NCI-H345 (cell line): Measurements from ENCODE around the gene SSTR4.

Source experiments
- DNase-seq: peaks from one replicate; lab custom pipeline; 2025; lab: John Stamatoyannopoulos, UW

The SSTR4 gene

DNA sequence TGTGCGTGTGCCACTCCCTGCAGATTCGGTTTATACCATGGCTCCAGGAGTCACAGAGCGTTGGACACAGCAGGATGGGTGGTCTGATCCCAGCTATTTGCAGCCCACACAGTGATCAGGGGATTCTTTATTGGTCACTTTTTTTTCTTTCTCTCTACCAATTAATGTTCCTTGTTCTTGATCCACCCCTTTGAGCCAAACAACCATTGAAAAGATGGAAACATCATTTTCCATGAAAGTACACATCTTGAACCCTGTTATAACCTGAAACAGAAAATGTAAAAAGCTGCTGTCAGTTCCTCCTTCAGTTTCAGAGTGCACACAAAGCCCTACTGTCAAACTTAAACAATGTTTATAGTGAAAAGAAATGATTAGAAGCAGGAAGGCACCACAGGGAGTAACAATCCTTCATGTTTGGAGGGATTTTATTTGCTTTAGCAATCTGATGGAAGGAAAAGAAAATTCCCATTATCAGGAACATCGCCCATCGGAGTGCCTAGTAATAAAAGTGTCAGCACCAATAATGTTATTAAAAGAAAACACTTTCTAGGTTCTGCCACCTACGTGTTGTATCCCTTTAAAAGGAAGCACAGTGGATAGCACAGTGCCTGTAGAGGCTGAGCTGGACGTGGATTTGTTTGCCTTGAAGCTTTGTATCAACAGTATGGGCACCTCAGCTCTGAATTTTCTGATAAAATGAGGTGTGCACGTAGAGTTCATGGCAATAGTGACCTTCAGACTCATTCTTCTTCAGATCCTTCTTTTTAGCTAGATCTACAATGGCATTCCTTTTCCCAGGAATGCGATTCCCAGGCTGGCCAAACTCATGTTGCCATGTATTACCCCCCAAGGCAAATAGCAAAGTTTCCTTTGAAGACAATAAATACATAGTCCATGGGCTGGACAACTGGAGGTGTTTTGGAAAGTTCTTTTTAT is 30.4 kb downstream of the SSTR4 start:
- DNase-seq = no peak

- no peak for DNase-seq
These were observed 31.7 kb downstream of the SSTR4 start for GRCh38 chr20:23066772-23067171.

DNA sequence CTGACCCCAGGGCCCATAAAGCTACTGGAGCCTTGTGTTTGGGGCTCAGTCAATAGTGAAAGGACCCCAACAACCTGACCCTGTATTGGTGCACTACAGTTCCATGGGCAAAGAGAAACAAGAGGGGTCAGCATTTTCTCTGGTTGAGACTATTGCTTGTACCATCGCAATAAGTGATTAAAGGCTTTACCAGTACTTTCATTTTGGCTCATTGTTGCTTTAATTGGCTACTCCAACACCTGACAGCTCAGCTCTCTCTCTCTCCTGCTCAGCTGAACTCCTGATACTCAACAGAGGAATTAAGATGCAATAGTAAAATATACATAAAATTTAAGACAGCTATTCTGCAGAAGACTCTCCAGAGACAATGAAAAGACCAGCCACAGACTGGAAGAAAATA is 33.2 kb downstream of the SSTR4 start:
- no peak for DNase-seq

GRCh38 chr20:23069108-23069507 is 34.0 kb downstream of the SSTR4 start:
- no peak for DNase-seq

GRCh38 chr20:23071398-23071797 is 36.3 kb downstream of the SSTR4 start:
- DNase-seq = no peak

GRCh38 chr20:23071996-23072395 is 36.9 kb downstream of the SSTR4 start:
- DNase-seq = no peak

DNA sequence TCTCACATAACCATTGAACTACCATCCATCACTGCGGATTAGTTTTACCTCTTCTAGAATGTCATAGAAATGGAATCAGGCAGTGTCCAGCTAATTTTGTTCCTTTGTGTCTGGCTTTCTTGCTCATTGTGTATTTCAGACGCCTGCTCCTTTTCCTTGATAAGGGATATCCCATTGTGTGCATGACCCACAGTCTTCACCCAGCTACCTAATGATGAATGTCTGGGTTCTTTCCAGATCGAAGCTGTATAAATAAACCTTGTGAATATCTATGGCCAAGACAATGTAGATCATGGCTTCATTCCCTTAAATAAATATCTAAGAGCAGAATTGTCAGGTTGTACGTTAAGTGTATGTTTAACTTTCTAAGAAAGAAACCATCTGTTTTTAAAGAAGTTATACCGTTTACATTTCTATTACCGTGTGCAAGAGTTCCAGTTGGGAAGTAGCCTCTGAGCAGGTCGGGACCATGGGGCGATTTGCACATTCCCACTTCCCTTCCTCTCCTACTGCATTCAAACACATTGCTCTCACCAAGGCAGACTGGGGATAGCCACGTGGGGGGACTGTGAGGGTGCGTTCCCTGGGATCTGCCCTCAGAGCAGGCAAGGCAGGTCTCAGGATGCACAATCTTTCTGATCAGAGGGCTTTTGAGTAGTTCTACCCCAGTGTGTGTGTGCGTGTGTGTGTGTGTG is 37.9 kb downstream of the SSTR4 start:
- DNase-seq = no peak

DNA sequence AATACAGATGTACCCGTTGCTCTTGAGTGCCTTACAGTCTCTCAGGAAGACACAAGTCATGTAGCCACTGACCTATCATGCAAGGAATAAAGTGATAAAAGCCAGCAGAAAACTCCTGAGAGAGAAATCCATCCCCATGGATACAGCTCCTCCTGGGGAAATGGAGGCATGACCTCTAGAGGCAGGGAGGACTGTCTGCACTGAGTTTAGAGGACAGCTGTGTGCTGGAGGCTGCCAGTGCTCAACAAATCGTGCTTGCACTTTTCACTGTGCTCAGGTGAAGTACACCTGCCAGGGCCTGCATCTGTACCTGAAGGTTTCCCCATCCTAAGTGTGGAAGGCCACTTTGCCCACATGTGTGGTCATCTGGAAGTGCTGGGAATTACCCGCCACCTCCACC is 38.9 kb downstream of the SSTR4 start:
- no peak for DNase-seq

GRCh38 chr20:23077277-23077676 is 42.2 kb downstream of the SSTR4 start:
- DNase-seq = no peak

GRCh38 chr20:23078351-23079015 is 43.4 kb downstream of the SSTR4 start:
- no peak for DNase-seq

DNA sequence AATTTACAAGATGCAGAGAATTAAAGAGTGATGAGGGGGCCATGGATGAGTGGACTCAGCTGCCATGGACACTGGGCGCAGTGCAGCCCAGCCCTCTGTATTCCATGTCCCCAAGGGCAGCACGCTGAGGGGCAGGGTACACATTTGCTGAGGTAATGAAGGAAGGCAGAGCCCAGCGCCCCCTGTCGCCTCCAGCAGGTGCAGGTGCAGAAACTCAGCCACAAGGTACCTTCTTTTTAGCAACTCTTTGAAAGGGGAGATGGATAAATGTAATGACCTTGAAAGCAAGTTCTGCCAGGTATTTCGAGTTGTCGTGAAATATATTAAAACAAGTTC is 43.9 kb downstream of the SSTR4 start:
- no peak for DNase-seq

DNA sequence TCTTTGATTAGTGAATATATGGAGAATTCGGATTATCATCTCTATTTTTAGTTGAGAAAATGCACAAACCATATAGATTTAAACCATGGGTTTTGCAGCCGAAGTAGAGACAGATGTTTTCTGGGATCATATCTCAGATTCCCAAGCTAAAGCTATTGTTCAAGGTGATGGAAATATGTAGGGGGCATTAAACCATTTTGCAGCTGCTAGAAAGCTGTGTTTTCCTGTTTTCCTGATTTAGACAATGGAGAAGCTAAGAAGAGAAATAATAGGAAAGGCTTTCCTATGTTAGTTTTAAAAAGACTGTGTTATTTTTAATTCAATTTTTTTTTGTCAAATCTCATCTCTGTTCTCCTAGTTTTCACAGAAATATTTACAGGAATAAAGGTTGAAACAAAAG is 44.8 kb downstream of the SSTR4 start:
- no peak for DNase-seq

DNA sequence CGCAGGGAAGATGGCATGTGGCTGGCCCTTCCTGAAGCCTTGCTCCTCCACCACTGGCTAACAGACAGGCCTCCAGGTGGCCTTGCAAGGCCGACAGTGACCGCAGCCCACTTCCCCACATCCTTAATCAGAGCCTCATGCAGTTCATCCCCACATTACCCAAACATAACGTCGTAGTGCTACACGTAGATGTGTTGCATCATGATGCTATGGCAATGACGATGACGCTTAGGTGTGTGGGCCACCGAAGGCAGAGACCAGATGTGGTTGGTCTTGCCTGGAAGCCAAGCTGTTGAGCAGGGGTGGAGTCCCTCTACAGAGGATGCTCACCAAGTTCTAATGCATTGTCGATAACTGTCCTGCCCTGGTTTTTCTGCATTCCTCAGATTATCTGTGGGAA is 45.4 kb downstream of the SSTR4 start:
- DNase-seq = no peak

DNA sequence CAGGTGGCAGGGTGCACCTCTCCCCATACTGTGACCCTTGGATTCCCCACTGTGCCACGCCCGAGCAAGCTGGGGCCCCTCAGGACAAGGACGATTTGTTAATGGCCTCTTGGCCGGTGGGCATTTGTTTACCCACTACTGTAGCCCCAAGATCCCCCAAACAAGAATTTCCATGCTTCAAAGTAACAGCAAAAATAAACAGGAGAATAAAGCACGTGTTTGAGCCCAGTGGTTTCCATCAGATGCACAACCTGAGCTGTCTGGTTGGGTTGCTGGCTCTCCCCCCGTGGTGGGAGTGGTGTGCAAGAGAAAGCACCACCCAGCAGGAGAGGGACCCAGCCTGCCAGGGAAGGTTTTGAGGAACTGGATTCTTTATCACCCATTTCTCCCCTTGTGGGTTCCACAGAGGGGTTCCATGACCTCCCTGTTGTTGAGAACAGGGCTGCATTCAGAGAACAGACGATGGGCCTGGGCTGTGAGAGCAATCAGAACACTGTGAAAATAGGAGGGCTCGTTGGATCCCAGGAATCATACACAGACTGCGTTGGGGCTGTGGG is 46.2 kb downstream of the SSTR4 start:
- DNase-seq = no peak

DNA sequence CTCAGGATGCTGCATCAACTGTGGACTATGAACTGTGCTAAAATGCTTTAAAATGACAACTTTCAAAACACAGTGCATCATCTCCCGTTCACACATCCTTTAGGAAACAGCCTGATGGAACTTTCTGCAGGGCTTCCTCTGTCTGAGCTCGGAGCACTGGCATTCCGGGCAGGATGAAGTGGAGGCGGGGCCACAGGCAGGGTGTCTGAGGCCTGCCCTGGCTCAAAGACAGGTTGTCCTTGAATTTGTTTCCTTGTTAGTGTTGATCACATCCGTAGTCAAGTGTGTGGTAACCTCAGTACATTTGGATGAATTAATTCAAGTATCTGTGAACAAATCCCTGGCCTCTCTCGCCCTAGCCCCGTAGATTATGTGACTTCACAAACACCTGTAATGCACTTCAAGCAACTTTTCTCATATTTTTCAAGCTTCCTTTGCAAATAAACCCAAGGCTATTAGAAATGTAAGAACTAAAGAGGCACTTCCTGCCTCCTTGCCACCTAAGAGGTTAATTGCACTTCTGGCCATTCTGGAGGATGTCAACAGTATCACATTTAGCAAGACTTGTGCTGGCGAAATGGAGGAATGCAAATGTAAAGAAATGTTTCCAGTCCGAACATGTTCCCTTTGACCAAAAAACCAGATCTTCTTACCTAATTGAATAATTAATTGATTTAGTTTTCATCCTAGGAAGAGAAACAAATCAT is 47.9 kb downstream of the SSTR4 start:
- no peak for DNase-seq

GRCh38 chr20:23083553-23084220 is 48.6 kb downstream of the SSTR4 start:
- no peak for DNase-seq

- DNase-seq = no peak
These were observed 49.3 kb downstream of the SSTR4 start for GRCh38 chr20:23084282-23084844.

GRCh38 chr20:23084845-23085365 is 49.8 kb downstream of the SSTR4 start:
- no peak for DNase-seq

DNA sequence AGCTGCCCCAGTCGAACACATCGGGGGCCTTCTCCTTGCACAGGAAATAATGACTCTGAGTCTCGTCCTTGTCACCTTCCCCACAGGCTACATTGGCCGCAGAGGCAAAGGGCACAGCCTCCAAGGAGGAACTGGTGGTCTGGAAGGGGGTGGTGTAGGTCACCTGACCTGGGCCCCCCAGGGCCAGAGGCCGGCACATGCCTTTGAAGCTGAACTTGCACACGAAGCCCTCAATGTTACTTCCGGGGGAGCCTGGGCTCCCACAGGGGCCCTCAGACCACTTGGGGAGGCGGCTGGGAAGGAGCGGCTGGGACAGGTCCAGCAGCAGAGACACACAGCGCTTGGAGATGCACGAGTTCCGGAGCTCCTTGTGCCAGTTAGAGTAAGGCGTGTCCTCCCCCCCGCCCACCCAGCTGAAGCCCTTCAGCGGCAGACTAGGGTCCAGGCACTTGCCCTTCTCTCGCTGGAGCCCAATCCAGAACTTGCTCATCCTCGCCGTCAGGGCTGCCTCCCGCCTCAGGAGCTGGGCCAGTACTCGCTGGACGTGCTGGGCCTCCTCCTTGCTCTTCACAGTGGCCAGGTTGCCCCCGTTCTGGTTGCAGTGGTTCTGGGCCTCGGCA is 50.4 kb downstream of the SSTR4 start:
- DNase-seq = no peak

- DNase-seq = no peak
These were observed 51.0 kb downstream of the SSTR4 start, which contains the start of gene CD93 for GRCh38 chr20:23086056-23086566. TSS of gene CD93 (minus strand) at chr20:23086324. CDS start at chr20:23086192, 132 bp downstream.
